Coronary artery (tissue), 2 donors: ENCODE data around the gene MYOF.

ENCODE experiments used
- DNase-seq: peaks from one replicate; pipeline ENCODE4 v3.0.0-alpha.2; 2017; ENCODE audit warnings: low spot score
- H3K27ac ChIP-seq, 2 donors: fragments of 200-600 bp; sonication (generic); one replicate each; pipeline ENCODE4 v1.5.1; 2016 to 2019
- H3K4me3 ChIP-seq: fragments of 200-600 bp; sonication (generic); 2 replicates; pipeline ENCODE4 v1.5.1; 2016; ENCODE audit warnings: mild to moderate bottlenecking, moderate library complexity
- TF ChIP-seq, protein P1 (sequence below): fragments of 200-600 bp; sonication (generic); IDR thresholded peaks from one replicate; pipeline ENCODE4 v1.5.1; 2019; ENCODE audit warnings: antibody characterized with exemption

MYOF gene

DNA sequence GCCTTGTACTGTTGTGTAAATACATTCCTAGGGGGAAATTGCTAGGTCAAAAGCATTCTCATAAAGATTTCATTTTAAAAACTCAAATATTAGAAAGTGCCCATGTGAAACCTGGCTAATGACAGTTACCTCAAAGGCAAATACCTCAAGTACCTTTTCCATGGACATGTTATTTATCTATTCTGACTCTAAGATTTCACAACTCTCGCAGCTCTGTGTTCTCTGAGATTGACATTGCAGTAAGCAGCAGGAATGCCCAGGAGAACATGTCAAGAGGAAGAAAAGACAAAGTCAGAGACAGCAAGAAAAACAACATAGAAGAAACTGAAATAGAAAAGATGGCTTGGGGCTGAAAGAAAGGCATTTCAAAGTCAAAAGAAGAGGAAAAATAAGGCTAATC is 221.0 kb downstream of the MYOF start:
- no peak overlapping the region for H3K4me3 ChIP-seq
- DNase-seq: no peak
- H3K27ac ChIP-seq: no peak overlapping the region
- TF ChIP-seq, protein P1, sequence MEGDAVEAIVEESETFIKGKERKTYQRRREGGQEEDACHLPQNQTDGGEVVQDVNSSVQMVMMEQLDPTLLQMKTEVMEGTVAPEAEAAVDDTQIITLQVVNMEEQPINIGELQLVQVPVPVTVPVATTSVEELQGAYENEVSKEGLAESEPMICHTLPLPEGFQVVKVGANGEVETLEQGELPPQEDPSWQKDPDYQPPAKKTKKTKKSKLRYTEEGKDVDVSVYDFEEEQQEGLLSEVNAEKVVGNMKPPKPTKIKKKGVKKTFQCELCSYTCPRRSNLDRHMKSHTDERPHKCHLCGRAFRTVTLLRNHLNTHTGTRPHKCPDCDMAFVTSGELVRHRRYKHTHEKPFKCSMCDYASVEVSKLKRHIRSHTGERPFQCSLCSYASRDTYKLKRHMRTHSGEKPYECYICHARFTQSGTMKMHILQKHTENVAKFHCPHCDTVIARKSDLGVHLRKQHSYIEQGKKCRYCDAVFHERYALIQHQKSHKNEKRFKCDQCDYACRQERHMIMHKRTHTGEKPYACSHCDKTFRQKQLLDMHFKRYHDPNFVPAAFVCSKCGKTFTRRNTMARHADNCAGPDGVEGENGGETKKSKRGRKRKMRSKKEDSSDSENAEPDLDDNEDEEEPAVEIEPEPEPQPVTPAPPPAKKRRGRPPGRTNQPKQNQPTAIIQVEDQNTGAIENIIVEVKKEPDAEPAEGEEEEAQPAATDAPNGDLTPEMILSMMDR: no peak

DNA sequence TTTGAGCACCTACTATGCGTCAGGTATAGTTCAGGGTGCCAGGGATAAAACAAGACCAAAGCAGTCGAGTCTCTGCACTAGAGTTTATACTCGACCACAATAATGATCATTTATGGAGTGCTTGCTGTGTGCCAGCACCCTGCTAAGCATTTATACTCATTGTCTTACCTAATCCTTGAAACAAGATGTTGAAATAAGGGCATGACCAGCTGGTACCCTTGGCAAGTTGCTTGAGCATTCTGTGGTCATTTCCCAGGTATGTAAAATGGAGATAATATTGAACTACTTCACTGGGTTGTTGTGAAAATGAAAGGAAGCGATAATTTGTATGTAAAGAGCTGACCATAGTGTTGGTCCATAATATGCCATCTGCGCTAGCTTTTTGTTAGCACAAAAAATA is 223.0 kb downstream of the MYOF start:
- no peak overlapping the region for H3K4me3 ChIP-seq
- TF ChIP-seq, protein P1: no peak
- no peak for DNase-seq
- H3K27ac ChIP-seq: no peak overlapping the region
